H9 (cell line): Measurements from ENCODE around the gene PAMR1. TPM values are rescaled to one million over a fixed set of nuclear protein-coding genes. Genes with fewer than 3 reads are reported as not detected.

Source experiments
- DNase-seq: peaks from one replicate; pipeline ENCODE4 v3.0.0-alpha.2; 2017
- H2AFZ ChIP-seq: one replicate; pipeline ENCODE4 v1.6.1; 2013; ENCODE audit warnings: mild to moderate bottlenecking, low read length, control low read depth, moderate library complexity
- H2AK5ac ChIP-seq: 2 replicates; pipeline ENCODE4 v1.6.1; 2013; ENCODE audit warnings: low read length, control low read depth, mixed read lengths; ENCODE audit not compliant: insufficient read length
- H2BK120ac ChIP-seq: one replicate; pipeline ENCODE4 v1.6.1; 2013; ENCODE audit warnings: low read depth, mild to moderate bottlenecking, low read length, control low read depth, inconsistent platforms; ENCODE audit not compliant: poor library complexity, severe bottlenecking
- H2BK12ac ChIP-seq: 2 replicates; pipeline ENCODE4 v1.6.1; 2013; ENCODE audit warnings: low read length, control low read depth, mixed read lengths, low read depth; ENCODE audit not compliant: insufficient read length
- H2BK15ac ChIP-seq: 2 replicates; pipeline ENCODE4 v1.6.1; 2013; ENCODE audit warnings: low read depth, low read length, control low read depth
- H2BK20ac ChIP-seq: one replicate; pipeline ENCODE4 v1.6.1; 2013; ENCODE audit warnings: low read depth, mild to moderate bottlenecking, low read length, control low read depth, inconsistent platforms; ENCODE audit not compliant: poor library complexity, severe bottlenecking
- H2BK5ac ChIP-seq: 2 replicates; pipeline ENCODE4 v1.6.1; 2013; ENCODE audit warnings: low read length, control low read depth, mixed read lengths; ENCODE audit not compliant: insufficient read length
- H3K14ac ChIP-seq: 2 replicates; pipeline ENCODE4 v1.6.1; 2013; ENCODE audit warnings: low read length, control low read depth; ENCODE audit not compliant: insufficient read depth
- H3K18ac ChIP-seq: 2 replicates; pipeline ENCODE4 v1.6.1; 2013; ENCODE audit warnings: low read depth, mild to moderate bottlenecking, mixed read lengths, low read length, control low read depth; ENCODE audit not compliant: insufficient read length
- H3K23ac ChIP-seq: 2 replicates; pipeline ENCODE4 v1.6.1; 2013; ENCODE audit warnings: low read length, control low read depth, mixed read lengths, low read depth; ENCODE audit not compliant: insufficient read length
- H3K23me2 ChIP-seq: 2 replicates; pipeline ENCODE4 v1.6.1; 2013; ENCODE audit warnings: low read depth, mild to moderate bottlenecking, mixed read lengths, low read length, control low read depth; ENCODE audit not compliant: insufficient read length, poor library complexity, severe bottlenecking
- H3K27ac ChIP-seq: 2 replicates; pipeline ENCODE4 v1.5.1; 2013; ENCODE audit warnings: low read length, control low read depth, mixed read lengths, low read depth; ENCODE audit not compliant: insufficient read length
- H3K27me3 ChIP-seq: 2 replicates; pipeline ENCODE4 v1.6.1; 2013; ENCODE audit warnings: low read length, control low read depth, inconsistent platforms; ENCODE audit not compliant: insufficient read depth
- H3K4ac ChIP-seq: 2 replicates; pipeline ENCODE4 v1.6.1; 2013; ENCODE audit warnings: low read depth, mild to moderate bottlenecking, control low read depth, inconsistent platforms, low read length, moderate library complexity
- H3K4me1 ChIP-seq: 2 replicates; pipeline ENCODE4 v1.6.1; 2013; ENCODE audit warnings: low read length, control low read depth, inconsistent platforms; ENCODE audit not compliant: insufficient read depth
- H3K4me2 ChIP-seq: 2 replicates; pipeline ENCODE4 v1.6.1; 2013; ENCODE audit warnings: low read length, control low read depth, mixed read lengths; ENCODE audit not compliant: insufficient read length, insufficient read depth
- H3K56ac ChIP-seq: 2 replicates; pipeline ENCODE4 v1.6.1; 2013; ENCODE audit warnings: low read depth, mild to moderate bottlenecking, mixed read lengths, low read length, control low read depth; ENCODE audit not compliant: insufficient read length
- H3K79me1 ChIP-seq: 2 replicates; pipeline ENCODE4 v1.6.1; 2013; ENCODE audit warnings: low read depth, mild to moderate bottlenecking, moderate library complexity, low read length, control low read depth, inconsistent platforms; ENCODE audit not compliant: insufficient read depth, poor library complexity, severe bottlenecking
- H3K79me2 ChIP-seq: 2 replicates; pipeline ENCODE4 v1.6.1; 2013; ENCODE audit warnings: low read length, control low read depth, inconsistent platforms; ENCODE audit not compliant: insufficient read depth
- H3K9ac ChIP-seq: 2 replicates; pipeline ENCODE4 v1.6.1; 2013; ENCODE audit warnings: low read length, control low read depth, mixed read lengths; ENCODE audit not compliant: insufficient read length; ENCODE audit errors: extremely low read depth
- H3K9me3 ChIP-seq: one replicate; pipeline ENCODE4 v1.6.1; 2013; ENCODE audit warnings: low read depth, low read length, inconsistent platforms; ENCODE audit not compliant: control insufficient read depth
- H3T11ph ChIP-seq: one replicate; pipeline ENCODE4 v1.6.1; 2013; ENCODE audit warnings: mild to moderate bottlenecking, low read length, control low read depth, inconsistent platforms
- H4K20me1 ChIP-seq: one replicate; pipeline ENCODE4 v1.6.1; 2013; ENCODE audit not compliant: control insufficient read depth, insufficient read length, insufficient read depth
- H4K5ac ChIP-seq: 2 replicates; pipeline ENCODE4 v1.6.1; 2013; ENCODE audit warnings: low read depth, mild to moderate bottlenecking, mixed read lengths, low read length, control low read depth; ENCODE audit not compliant: insufficient read length
- H4K8ac ChIP-seq: replicated peaks from 2 replicates; pipeline ENCODE4 v1.6.1; 2013; ENCODE audit warnings: low read length, control low read depth, mixed read lengths, low read depth; ENCODE audit not compliant: insufficient read length
- H4K91ac ChIP-seq: 2 replicates; pipeline ENCODE4 v1.6.1; 2013; ENCODE audit warnings: low read depth, mild to moderate bottlenecking, moderate library complexity, mixed read lengths, low read length, control low read depth; ENCODE audit not compliant: insufficient read length
- H3K27ac Mint-ChIP-seq, 3 experiments: 2 replicates in 2 of 3; 3 replicates in 1 of 3; pipeline ENCODE4 v1.8.0; 2020 to 2021; ENCODE audit warnings: mixed read lengths in 3 of 3, mild to moderate bottlenecking in 1 of 3, moderate library complexity in 1 of 3
- H3K27me3 Mint-ChIP-seq: 2 replicates; pipeline ENCODE4 v1.8.0; 2021; ENCODE audit warnings: low read depth, mild to moderate bottlenecking, moderate library complexity, mixed read lengths
- H3K36me3 Mint-ChIP-seq, 3 experiments: 2 replicates in 2 of 3; 3 replicates in 1 of 3; pipeline ENCODE4 v1.8.0; 2020 to 2021; ENCODE audit warnings: low read depth in 3 of 3, mixed read lengths in 3 of 3; ENCODE audit not compliant: insufficient read depth in 1 of 3
- H3K4me1 Mint-ChIP-seq, 2 experiments: 2 replicates each; pipeline ENCODE4 v1.8.0; 2020; ENCODE audit warnings: mixed read lengths in 2 of 2
- H3K4me3 Mint-ChIP-seq, 2 experiments: 2 replicates in 1 of 2; 3 replicates in 1 of 2; pipeline ENCODE4 v1.8.0; 2020 to 2021; ENCODE audit warnings: mild to moderate bottlenecking in 2 of 2, mixed read lengths in 2 of 2, moderate library complexity in 1 of 2
- H3K9me3 Mint-ChIP-seq, 2 experiments: 2 replicates in 1 of 2; 3 replicates in 1 of 2; pipeline ENCODE4 v1.8.0; 2020; ENCODE audit warnings: mild to moderate bottlenecking in 2 of 2, mixed read lengths in 2 of 2, moderate library complexity in 1 of 2
- WGBS: extraction: QIAGEN DNeasy Blood & Tissue Kit; methylation state at CpG from one replicate; pipeline ENCODE4 v1.1.7; 2013; ENCODE audit warnings: missing lambda C conversion rate, low lambda C conversion rate, mixed read lengths; ENCODE audit not compliant: insufficient read length; ENCODE audit errors: extremely low coverage; 5-methylcytosine and 5-hydroxymethylcytosine counted together
- total RNA-seq: library from RNA; stranded (reverse); gene quantifications from 2 replicates; pipeline ENCODE4 v1.2.1, GENCODE V29; 2021
- TF ChIP-seq, protein P1 (sequence below): fragments of 200-600 bp; sonication (generic); conservative IDR thresholded peaks from 3 replicates; pipeline ENCODE4 v1.8.0; 2021; ENCODE audit warnings: antibody characterized with exemption, mild to moderate bottlenecking

The PAMR1 gene
- total RNA-seq, 1 experiment from 2014 or later: 2.4 TPM

- Histone ChIP-seq H3K23me2 (no peaks in the 10 kb centered on the region), H2BK120ac (no peak overlapping the region), H3K4me1 (no peaks in the 10 kb centered on the region), H3K4me2 (no peak overlapping the region), H3T11ph (no peak overlapping the region), H2BK12ac (no peak overlapping the region), H4K8ac (no peak overlapping the region), H3K9ac (no peak overlapping the region), H3K27ac (no peak overlapping the region), H3K4ac (no peak overlapping the region), H3K27me3 (peaks cover 16% of the 10 kb centered on the region; the same call in 1 of the 2 replicates), H3K56ac (no peak overlapping the region), H2BK15ac (no peak overlapping the region), H2BK20ac (no peak overlapping the region), H4K91ac (no peak overlapping the region), H3K79me2 (no peaks in the 10 kb centered on the region), H3K14ac (no peak overlapping the region), H4K20me1 (no peaks in the 10 kb centered on the region), H3K79me1 (no peaks in the 10 kb centered on the region), H4K5ac (no peak overlapping the region), H3K23ac (no peak overlapping the region), H3K9me3 (no peaks in the 10 kb centered on the region), H2AK5ac (no peak overlapping the region), H2BK5ac (no peak overlapping the region), H2AFZ (no peak overlapping the region), H3K18ac (no peak overlapping the region)
- Mint-ChIP-seq H3K27me3 (peaks cover 89% of the 10 kb centered on the region), H3K4me1 (peaks cover 0 to 2% of the 10 kb centered on the region in 2 experiments; a peak in 2 of 4 replicates), H3K9me3 (no peaks in the 10 kb centered on the region; a peak in 2 of 5 replicates), H3K27ac (no peak overlapping the region), H3K4me3 (no peak overlapping the region), H3K36me3 (no peaks in the 10 kb centered on the region)
- no CpG with 5 or more reads among the region's 4 CpGs for WGBS
- DNase-seq: no peak
- TF ChIP-seq, protein P1, sequence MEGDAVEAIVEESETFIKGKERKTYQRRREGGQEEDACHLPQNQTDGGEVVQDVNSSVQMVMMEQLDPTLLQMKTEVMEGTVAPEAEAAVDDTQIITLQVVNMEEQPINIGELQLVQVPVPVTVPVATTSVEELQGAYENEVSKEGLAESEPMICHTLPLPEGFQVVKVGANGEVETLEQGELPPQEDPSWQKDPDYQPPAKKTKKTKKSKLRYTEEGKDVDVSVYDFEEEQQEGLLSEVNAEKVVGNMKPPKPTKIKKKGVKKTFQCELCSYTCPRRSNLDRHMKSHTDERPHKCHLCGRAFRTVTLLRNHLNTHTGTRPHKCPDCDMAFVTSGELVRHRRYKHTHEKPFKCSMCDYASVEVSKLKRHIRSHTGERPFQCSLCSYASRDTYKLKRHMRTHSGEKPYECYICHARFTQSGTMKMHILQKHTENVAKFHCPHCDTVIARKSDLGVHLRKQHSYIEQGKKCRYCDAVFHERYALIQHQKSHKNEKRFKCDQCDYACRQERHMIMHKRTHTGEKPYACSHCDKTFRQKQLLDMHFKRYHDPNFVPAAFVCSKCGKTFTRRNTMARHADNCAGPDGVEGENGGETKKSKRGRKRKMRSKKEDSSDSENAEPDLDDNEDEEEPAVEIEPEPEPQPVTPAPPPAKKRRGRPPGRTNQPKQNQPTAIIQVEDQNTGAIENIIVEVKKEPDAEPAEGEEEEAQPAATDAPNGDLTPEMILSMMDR: no peak
Observed at GRCh38 chr11:35425603-35426212, 99.7 kb downstream of the PAMR1 start.
